ENCODE measurements around the gene TSPAN8.

The TSPAN8 gene

GRCh38 chr12:71109834-71110233, 48.0 kb downstream of the TSPAN8 start:
- TF ChIP-seq CTCF (IDR thresholded peaks at IDR 0.05; ENCODE audit: borderline replicate concordance, insufficient read depth, low read depth, low read length), result no peak
- no peak overlapping the region for H3K4me3 ChIP-seq (ENCODE audit: low read depth, low read length)

- no peak overlapping the region for H3K4me3 ChIP-seq (ENCODE audit: low read depth, low read length)
- no peak for TF ChIP-seq CTCF (IDR thresholded peaks at IDR 0.05; ENCODE audit: borderline replicate concordance, insufficient read depth, low read depth, low read length)
Observed at GRCh38 chr12:71108355-71108754, 49.4 kb downstream of the TSPAN8 start.

- no peak for TF ChIP-seq CTCF (IDR thresholded peaks at IDR 0.05; ENCODE audit: borderline replicate concordance, insufficient read depth, low read depth, low read length)
- no peak overlapping the region for H3K4me3 ChIP-seq (ENCODE audit: low read depth, low read length)
Observed at GRCh38 chr12:71107936-71108335, 49.9 kb downstream of the TSPAN8 start.

- no peak for TF ChIP-seq CTCF (IDR thresholded peaks at IDR 0.05; ENCODE audit: borderline replicate concordance, insufficient read depth, low read depth, low read length)
- H3K4me3 ChIP-seq (ENCODE audit: low read depth, low read length), result no peak overlapping the region
Observed at GRCh38 chr12:71105956-71106355, 51.8 kb downstream of the TSPAN8 start.

- no peak overlapping the region for H3K4me3 ChIP-seq (ENCODE audit: low read depth, low read length)
- no peak for TF ChIP-seq CTCF (IDR thresholded peaks at IDR 0.05; ENCODE audit: borderline replicate concordance, insufficient read depth, low read depth, low read length)
Observed at GRCh38 chr12:71092290-71092689, 65.5 kb downstream of the TSPAN8 start.

GRCh38 chr12:71090971-71091370, 66.8 kb downstream of the TSPAN8 start:
- no peak overlapping the region for H3K4me3 ChIP-seq (ENCODE audit: low read depth, low read length)
- no peak for TF ChIP-seq CTCF (IDR thresholded peaks at IDR 0.05; ENCODE audit: borderline replicate concordance, insufficient read depth, low read depth, low read length)

GRCh38 chr12:71085575-71085974, 72.2 kb downstream of the TSPAN8 start:
- H3K4me3 ChIP-seq (ENCODE audit: low read depth, low read length), result no peak overlapping the region
- TF ChIP-seq CTCF (IDR thresholded peaks at IDR 0.05; ENCODE audit: borderline replicate concordance, insufficient read depth, low read depth, low read length), result no peak

Data from GM12875 (cell line).